Neural progenitor cell (in vitro differentiated cells): Measurements from ENCODE around the gene RNU1-4. TPM values are rescaled to one million over a fixed set of nuclear protein-coding genes. Genes with fewer than 3 reads are reported as not detected.
"Not testable (repeated sequence)": the region's sequence is repeated elsewhere in the genome, so short reads cannot be mapped to it uniquely, and the experiment has no call there.

Source experiments
- DNase-seq: peaks from one replicate; pipeline ENCODE4 v3.0.0-alpha.2; 2016; ENCODE audit warnings: low spot score
- H2AFZ ChIP-seq: fragments of 200-600 bp; sonication (generic); replicated peaks from 2 replicates; pipeline ENCODE4 v1.6.1; 2016; ENCODE audit warnings: antibody characterized with exemption
- H3F3A ChIP-seq: fragments of 200-600 bp; sonication (generic); 2 replicates; pipeline ENCODE4 v1.6.1; 2016; ENCODE audit warnings: antibody characterized with exemption, low read depth
- H3K27ac ChIP-seq: fragments of 200-600 bp; sonication (generic); 2 replicates; pipeline ENCODE4 v1.5.1; 2016; ENCODE audit warnings: mild to moderate bottlenecking
- H3K27me3 ChIP-seq: fragments of 200-600 bp; sonication (generic); 2 replicates; pipeline ENCODE4 v1.6.1; 2016; ENCODE audit warnings: mild to moderate bottlenecking, moderate library complexity
- H3K36me3 ChIP-seq: fragments of 200-600 bp; sonication (generic); 2 replicates; pipeline ENCODE4 v1.5.1; 2016
- H3K4me1 ChIP-seq: fragments of 200-600 bp; sonication (generic); 2 replicates; pipeline ENCODE4 v1.6.1; 2016; ENCODE audit warnings: mixed run types
- H3K4me2 ChIP-seq: fragments of 200-600 bp; sonication (generic); 2 replicates; pipeline ENCODE4 v1.6.1; 2016
- H3K4me3 ChIP-seq: fragments of 200-600 bp; sonication (generic); 2 replicates; pipeline ENCODE4 v1.5.1; 2016
- H3K79me2 ChIP-seq: fragments of 200-600 bp; sonication (generic); 2 replicates; pipeline ENCODE4 v1.6.1; 2016; ENCODE audit warnings: low read depth
- H3K9ac ChIP-seq: fragments of 200-600 bp; sonication (generic); 2 replicates; pipeline ENCODE4 v1.6.1; 2016
- H3K9me3 ChIP-seq: fragments of 200-600 bp; sonication (generic); 2 replicates; pipeline ENCODE4 v1.5.1; 2016; ENCODE audit warnings: low read depth
- H4K20me1 ChIP-seq: fragments of 200-600 bp; sonication (generic); 2 replicates; pipeline ENCODE4 v1.6.1; 2016; ENCODE audit warnings: low read depth
- H3K27ac Mint-ChIP-seq: 3 replicates; pipeline ENCODE4 v1.8.0; 2021; ENCODE audit warnings: mixed read lengths
- H3K27me3 Mint-ChIP-seq: 2 replicates; pipeline ENCODE4 v1.8.0; 2022; ENCODE audit warnings: low read depth, mild to moderate bottlenecking, inconsistent platforms, moderate library complexity, mixed read lengths; ENCODE audit not compliant: insufficient read depth
- H3K36me3 Mint-ChIP-seq: 3 replicates; pipeline ENCODE4 v1.8.0; 2021; ENCODE audit warnings: mixed read lengths
- H3K4me1 Mint-ChIP-seq: 3 replicates; pipeline ENCODE4 v1.8.0; 2021; ENCODE audit warnings: mixed read lengths
- H3K4me3 Mint-ChIP-seq: 3 replicates; pipeline ENCODE4 v1.8.0; 2021; ENCODE audit warnings: mild to moderate bottlenecking, moderate library complexity, mixed read lengths
- H3K9me3 Mint-ChIP-seq: 3 replicates; pipeline ENCODE4 v1.8.0; 2020; ENCODE audit warnings: mixed read lengths
- total RNA-seq: library from RNA; depleted of rRNA; stranded (reverse); fragments of >200 nt; gene quantifications from 2 replicates; pipeline ENCODE4 v1.2.3, GENCODE V29; 2015; ENCODE audit warnings: low replicate concordance

The RNU1-4 gene
- total RNA-seq, 1 donor from 2014 or later: under 0.01 TPM

- H3K4me3 Mint-ChIP-seq, H3K27me3 Mint-ChIP-seq, H3K9me3 ChIP-seq, H3K36me3 ChIP-seq, H3F3A ChIP-seq, H3K27ac ChIP-seq, H3K4me1 ChIP-seq, DNase-seq, H3K9ac ChIP-seq, H3K9me3 Mint-ChIP-seq, H3K79me2 ChIP-seq, H3K4me3 ChIP-seq, H3K27me3 ChIP-seq, H3K4me2 ChIP-seq, H3K27ac Mint-ChIP-seq, H2AFZ ChIP-seq, H3K4me1 Mint-ChIP-seq, H3K36me3 Mint-ChIP-seq, H4K20me1 ChIP-seq: not testable (repeated sequence)
Measured at GRCh38 chr1:16749910-16750888, 9.9 kb downstream of the RNU1-4 start.

GRCh38 chr1:16752770-16753169, 12.5 kb downstream of the RNU1-4 start:
- not testable (repeated sequence) for H3K4me1 Mint-ChIP-seq, H3K79me2 ChIP-seq, H3K9ac ChIP-seq, H3K36me3 ChIP-seq, H3K36me3 Mint-ChIP-seq, H3K27me3 Mint-ChIP-seq, H4K20me1 ChIP-seq, H3K9me3 Mint-ChIP-seq, H3K27ac ChIP-seq, H3K4me3 ChIP-seq, H3K9me3 ChIP-seq, H3K27ac Mint-ChIP-seq, H2AFZ ChIP-seq, H3K27me3 ChIP-seq, H3F3A ChIP-seq, H3K4me1 ChIP-seq, H3K4me2 ChIP-seq, DNase-seq, H3K4me3 Mint-ChIP-seq

- H3F3A ChIP-seq, H3K4me2 ChIP-seq, H4K20me1 ChIP-seq, H3K36me3 ChIP-seq, H3K27me3 ChIP-seq, H3K9me3 ChIP-seq, H3K36me3 Mint-ChIP-seq, H3K79me2 ChIP-seq, H3K27ac ChIP-seq, H3K27ac Mint-ChIP-seq, H3K9me3 Mint-ChIP-seq, H3K27me3 Mint-ChIP-seq, H3K4me1 Mint-ChIP-seq, DNase-seq, H3K4me3 ChIP-seq, H2AFZ ChIP-seq, H3K9ac ChIP-seq, H3K4me1 ChIP-seq, H3K4me3 Mint-ChIP-seq: not testable (repeated sequence)
Measured at GRCh38 chr1:16755385-16755784, 15.1 kb downstream of the RNU1-4 start.

- not testable (repeated sequence) for H3K27ac Mint-ChIP-seq, H3K79me2 ChIP-seq, H4K20me1 ChIP-seq, H3K9ac ChIP-seq, H3K27me3 Mint-ChIP-seq, H3K36me3 ChIP-seq, H3K4me3 Mint-ChIP-seq, H3K9me3 Mint-ChIP-seq, H3K36me3 Mint-ChIP-seq, H3K9me3 ChIP-seq, H3K27ac ChIP-seq, DNase-seq, H3K27me3 ChIP-seq, H3K4me3 ChIP-seq, H2AFZ ChIP-seq, H3K4me1 Mint-ChIP-seq, H3K4me2 ChIP-seq, H3K4me1 ChIP-seq, H3F3A ChIP-seq
Measured at GRCh38 chr1:16755932-16756331, 15.6 kb downstream of the RNU1-4 start.

GRCh38 chr1:16757574-16757973, 17.3 kb downstream of the RNU1-4 start:
- H3K9me3 Mint-ChIP-seq, H3K9ac ChIP-seq, H3K4me3 ChIP-seq, H3K4me1 ChIP-seq, H4K20me1 ChIP-seq, DNase-seq, H3F3A ChIP-seq, H3K36me3 ChIP-seq, H3K36me3 Mint-ChIP-seq, H3K4me1 Mint-ChIP-seq, H3K79me2 ChIP-seq, H3K27me3 ChIP-seq, H3K9me3 ChIP-seq, H3K4me3 Mint-ChIP-seq, H2AFZ ChIP-seq, H3K27ac Mint-ChIP-seq, H3K4me2 ChIP-seq, H3K27me3 Mint-ChIP-seq, H3K27ac ChIP-seq: not testable (repeated sequence)

- not testable (repeated sequence) for H3K27ac ChIP-seq, H3K27me3 ChIP-seq, H3K36me3 ChIP-seq, H3K4me1 Mint-ChIP-seq, H3K27ac Mint-ChIP-seq, DNase-seq, H3K36me3 Mint-ChIP-seq, H3K9me3 ChIP-seq, H3K4me1 ChIP-seq, H3K4me2 ChIP-seq, H3K79me2 ChIP-seq, H3K9me3 Mint-ChIP-seq, H3K4me3 ChIP-seq, H4K20me1 ChIP-seq, H3K4me3 Mint-ChIP-seq, H2AFZ ChIP-seq, H3K9ac ChIP-seq, H3K27me3 Mint-ChIP-seq, H3F3A ChIP-seq
Measured at GRCh38 chr1:16758060-16758459, 17.7 kb downstream of the RNU1-4 start.

GRCh38 chr1:16759041-16759493, 18.8 kb downstream of the RNU1-4 start:
- not testable (repeated sequence) for H3K9ac ChIP-seq, H2AFZ ChIP-seq, H3K4me1 Mint-ChIP-seq, H3K27me3 ChIP-seq, H3K9me3 ChIP-seq, H3K79me2 ChIP-seq, H3F3A ChIP-seq, H3K36me3 Mint-ChIP-seq, H3K4me3 ChIP-seq, H3K4me2 ChIP-seq, H3K4me1 ChIP-seq, H3K4me3 Mint-ChIP-seq, H3K27ac Mint-ChIP-seq, H3K27ac ChIP-seq, H3K27me3 Mint-ChIP-seq, DNase-seq, H3K36me3 ChIP-seq, H3K9me3 Mint-ChIP-seq, H4K20me1 ChIP-seq

- H3K4me1 ChIP-seq, H3K4me3 Mint-ChIP-seq, H4K20me1 ChIP-seq, H3F3A ChIP-seq, H3K36me3 ChIP-seq, H3K9me3 Mint-ChIP-seq, H3K4me1 Mint-ChIP-seq, DNase-seq, H3K36me3 Mint-ChIP-seq, H3K4me3 ChIP-seq, H3K27me3 Mint-ChIP-seq, H3K9ac ChIP-seq, H3K27me3 ChIP-seq, H3K79me2 ChIP-seq, H3K27ac Mint-ChIP-seq, H2AFZ ChIP-seq, H3K27ac ChIP-seq, H3K9me3 ChIP-seq, H3K4me2 ChIP-seq: not testable (repeated sequence)
Measured at GRCh38 chr1:16759650-16760455, 19.5 kb downstream of the RNU1-4 start.
